Esophagus muscularis mucosa (tissue), 2 donors: ENCODE results near the gene HDAC1.

Experiments used
- EP300 ChIP-seq: sonication (generic); formaldehyde crosslinking; IDR thresholded peaks from one replicate; pipeline ENCODE4 v1.6.1; 2017; ENCODE audit warnings: antibody characterized with exemption
- POLR2A ChIP-seq: fragments of 450-650 bp; IDR thresholded peaks from one replicate; pipeline ENCODE4 v1.6.1; 2017; ENCODE audit warnings: antibody characterized with exemption, moderate library complexity, mild to moderate bottlenecking, low read depth

GRCh38 chr1:32351399-32352238, 59.7 kb downstream of the HDAC1 start:
- TF ChIP-seq POLR2A (peak; percentile 91), EP300 (no peak)
